Calu3 (cell line): ENCODE data around the gene STAT5B. TPM values are rescaled to one million over a fixed set of nuclear protein-coding genes. Genes with fewer than 3 reads are reported as not detected.
"Not testable (repeated sequence)": the region's sequence is repeated elsewhere in the genome, so short reads cannot be mapped to it uniquely, and the experiment has no call there.

ENCODE experiments used
- BruUV-seq: library from RNA; stranded (reverse); fragments of 400-500 nt; replicated peaks from 2 replicates; lab custom pipeline; 2021; lab: Mats Ljungman, UMichigan
- CTCF ChIA-PET: fragments of 300-600 bp; sonication (Branson Sonifier 250); formaldehyde crosslinking; loops from one replicate; lab custom pipeline; 2022; ENCODE audit warnings: antibody characterized with exemption; lab: Charles Lee
- DNase-seq: peaks from one replicate; pipeline ENCODE4 v3.0.0; 2022
- H3K27ac Mint-ChIP-seq: one replicate; pipeline ENCODE4 v1.8.0; 2022; ENCODE audit warnings: mixed read lengths; ENCODE audit not compliant: unreplicated experiment
- H3K27me3 Mint-ChIP-seq: one replicate; pipeline ENCODE4 v1.8.0; 2022; ENCODE audit warnings: mixed read lengths; ENCODE audit not compliant: unreplicated experiment
- H3K36me3 Mint-ChIP-seq: one replicate; pipeline ENCODE4 v1.8.0; 2022; ENCODE audit warnings: mild to moderate bottlenecking, moderate library complexity, mixed read lengths; ENCODE audit not compliant: insufficient read depth, unreplicated experiment
- H3K4me1 Mint-ChIP-seq: one replicate; pipeline ENCODE4 v1.8.0; 2022; ENCODE audit warnings: mild to moderate bottlenecking, low read depth, mixed read lengths; ENCODE audit not compliant: unreplicated experiment
- H3K4me3 Mint-ChIP-seq: one replicate; pipeline ENCODE4 v1.8.0; 2022; ENCODE audit warnings: mild to moderate bottlenecking, low read depth, moderate library complexity, mixed read lengths; ENCODE audit not compliant: unreplicated experiment
- H3K9me3 Mint-ChIP-seq: one replicate; pipeline ENCODE4 v1.8.0; 2022; ENCODE audit warnings: low read depth, mixed read lengths; ENCODE audit not compliant: unreplicated experiment
- CTCF ChIP-seq: fragments of 200-600 bp; IDR thresholded peaks from one replicate; pipeline ENCODE4 v1.8.0; 2022; ENCODE audit warnings: antibody characterized with exemption; ENCODE audit not compliant: unreplicated experiment
- intact Hi-C: fragments of 100-400 bp; cut with micrococcal nuclease; formaldehyde crosslinking; loops from one replicate; pipeline ENCODE4 v1.10.0; 2022; ENCODE audit not compliant: unreplicated experiment
- total RNA-seq: library from RNA; stranded (reverse); gene quantifications from 2 replicates; pipeline ENCODE4 v1.2.3, GENCODE V29; 2022

The STAT5B gene
- total RNA-seq, 1 experiment from 2014 or later, result 45.8 TPM

- BruUV-seq, result no TSS peak
- Mint-ChIP-seq H3K27ac (no peak overlapping the region), H3K27me3 (peaks cover 18% of the 10 kb centered on the region), H3K4me3 (no peak overlapping the region), H3K4me1 (no peaks in the 10 kb centered on the region), H3K9me3 (no peaks in the 10 kb centered on the region), H3K36me3 (peaks cover 6% of the 10 kb centered on the region)
- CTCF ChIA-PET, result interaction anchor here (0.6 to 1.1 kb wide), 2 partner anchors 10 to 181 kb away, joined by 4 read pairs; no protein-coding TSS in a partner anchor
- no peak for DNase-seq
- no peak for TF ChIP-seq CTCF
- intact Hi-C loops, result no loop called here
Observed at GRCh38 chr17:42301022-42301421, 24.8 kb upstream of the STAT5B start.

- H3K4me3 Mint-ChIP-seq, H3K36me3 Mint-ChIP-seq, BruUV-seq, H3K4me1 Mint-ChIP-seq, intact Hi-C loops, DNase-seq, H3K9me3 Mint-ChIP-seq, H3K27ac Mint-ChIP-seq: not testable (repeated sequence)
- CTCF ChIA-PET, result interaction anchor here (0.5 kb wide), 1 partner anchor 101 kb away, joined by 5 read pairs; no protein-coding TSS in a partner anchor
- H3K27me3 Mint-ChIP-seq, result peaks cover 29% of the 10 kb centered on the region
Observed at GRCh38 chr17:42299913-42300312, 23.7 kb upstream of the STAT5B start.

- H3K4me3 Mint-ChIP-seq, intact Hi-C loops, BruUV-seq, DNase-seq, H3K36me3 Mint-ChIP-seq, H3K27ac Mint-ChIP-seq, H3K4me1 Mint-ChIP-seq, H3K9me3 Mint-ChIP-seq: not testable (repeated sequence)
- CTCF ChIA-PET, result interaction anchor here (0.5 kb wide), 1 partner anchor 102 kb away, joined by 5 read pairs; no protein-coding TSS in a partner anchor
- H3K27me3 Mint-ChIP-seq, result peaks cover 31% of the 10 kb centered on the region
Observed at GRCh38 chr17:42299361-42299760, 23.2 kb upstream of the STAT5B start.

- intact Hi-C loops, CTCF ChIA-PET: not testable (repeated sequence)
Observed at GRCh38 chr17:42297775-42298174, 21.6 kb upstream of the STAT5B start.

GRCh38 chr17:42296012-42296411, 19.8 kb upstream of the STAT5B start:
- CTCF ChIA-PET, result no interaction called here
- no peak for TF ChIP-seq CTCF
- no peaks in the 10 kb centered on the region for H3K36me3 Mint-ChIP-seq
- H3K4me3 Mint-ChIP-seq, result no peak overlapping the region
- no peak for DNase-seq
- no peaks in the 10 kb centered on the region for H3K4me1 Mint-ChIP-seq
- H3K9me3 Mint-ChIP-seq, result no peaks in the 10 kb centered on the region
- no peak overlapping the region for H3K27ac Mint-ChIP-seq
- intact Hi-C loops, result no loop called here
- peaks cover 14% of the 10 kb centered on the region for H3K27me3 Mint-ChIP-seq
- BruUV-seq, result no TSS peak

More at GRCh38 chr17:42297775-42298174, 21.6 kb upstream of the STAT5B start:
- peaks cover 29% of the 10 kb centered on the region for H3K27me3 Mint-ChIP-seq
- BruUV-seq, H3K27ac Mint-ChIP-seq, H3K4me1 Mint-ChIP-seq, DNase-seq, H3K36me3 Mint-ChIP-seq, H3K4me3 Mint-ChIP-seq, H3K9me3 Mint-ChIP-seq: not testable (repeated sequence)
